HG03432 (cell line): ENCODE measurements around the gene SC5D.

Source experiments
- ATAC-seq: cut with Tn5 transposase; IDR thresholded peaks from one replicate; pipeline ENCODE4 v1.9.1; 2021; ENCODE audit warnings: mild to moderate bottlenecking, moderate library complexity; ENCODE audit not compliant: unreplicated experiment

Gene SC5D

DNA sequence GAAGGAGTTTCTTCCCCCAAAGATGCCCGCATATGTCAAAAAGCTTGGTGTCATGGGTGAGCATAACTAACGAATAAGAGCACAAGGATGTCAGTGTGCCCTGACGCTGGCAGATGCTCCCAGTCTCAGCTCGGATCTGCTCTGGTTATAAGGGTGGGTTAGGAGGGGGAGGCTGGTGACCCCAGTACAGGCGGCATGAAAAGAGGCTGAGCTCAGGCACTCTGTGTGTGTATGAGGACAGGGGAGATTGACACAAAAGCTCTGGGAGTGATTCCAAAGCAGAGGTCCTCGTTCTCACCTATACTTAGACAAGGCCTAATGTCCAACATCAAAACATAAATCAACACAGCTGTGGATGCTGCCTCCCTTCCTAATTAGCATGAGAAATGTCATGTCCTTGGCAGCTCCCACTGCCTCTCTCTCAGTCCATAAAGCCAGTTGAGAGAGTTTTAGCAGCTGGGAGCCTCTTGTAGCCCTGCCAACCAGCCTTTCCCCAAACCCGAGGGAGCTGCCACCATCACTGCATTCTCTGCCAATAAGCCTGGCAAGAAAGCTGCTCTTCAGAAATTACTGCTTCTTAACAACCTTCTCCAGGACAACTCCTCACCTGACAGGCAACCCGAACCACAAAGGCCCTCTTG is 59.8 kb downstream of the SC5D start:
- no peak for ATAC-seq

DNA sequence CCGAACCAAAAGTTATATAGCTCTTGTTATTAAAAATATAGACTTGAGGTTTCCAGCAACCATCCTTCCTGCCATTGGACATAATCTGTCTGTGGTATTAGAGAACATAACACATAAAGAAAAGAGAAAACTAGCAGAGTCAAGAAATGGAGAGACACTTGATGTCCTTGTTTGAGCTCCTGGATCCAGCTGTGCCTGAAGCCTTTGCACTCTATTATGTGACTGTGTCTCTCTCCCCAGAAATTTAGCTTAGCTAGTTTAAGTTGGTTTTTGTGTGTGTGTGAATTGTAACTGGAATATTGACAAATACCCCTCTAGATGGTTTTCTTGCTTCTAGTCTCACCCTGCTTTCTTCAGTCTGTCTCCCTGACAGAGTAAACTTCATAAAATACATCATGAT is 61.6 kb downstream of the SC5D start:
- no peak for ATAC-seq

DNA sequence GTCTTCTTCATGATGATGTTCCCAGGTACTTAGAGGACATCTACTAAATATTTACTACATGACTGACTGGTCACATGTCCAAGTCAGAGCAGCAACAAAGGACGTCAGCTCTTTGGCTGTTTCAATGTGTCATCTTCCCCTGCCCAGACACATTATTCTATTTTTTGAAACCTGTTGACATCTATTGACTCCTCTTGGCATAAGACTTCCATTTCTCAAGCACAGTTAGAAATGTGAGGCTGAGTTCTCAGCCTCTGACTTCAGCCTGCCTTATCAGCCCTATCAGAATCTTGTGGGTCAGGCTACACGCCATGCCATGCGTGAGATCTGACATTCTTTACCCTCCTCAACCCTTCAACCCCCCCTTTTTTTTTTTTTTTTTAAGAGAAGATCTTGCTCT is 63.8 kb downstream of the SC5D start:
- no peak for ATAC-seq
